MV-4-11 (cell line): Measurements from ENCODE around the gene PSME3IP1.

Source experiments
- DNase-seq: peaks from one replicate; lab custom pipeline; 2025; lab: John Stamatoyannopoulos, UW

PSME3IP1 gene

GRCh38 chr16:57144027-57144426 is 41.8 kb downstream of the PSME3IP1 start:
- DNase-seq, result no peak

DNA sequence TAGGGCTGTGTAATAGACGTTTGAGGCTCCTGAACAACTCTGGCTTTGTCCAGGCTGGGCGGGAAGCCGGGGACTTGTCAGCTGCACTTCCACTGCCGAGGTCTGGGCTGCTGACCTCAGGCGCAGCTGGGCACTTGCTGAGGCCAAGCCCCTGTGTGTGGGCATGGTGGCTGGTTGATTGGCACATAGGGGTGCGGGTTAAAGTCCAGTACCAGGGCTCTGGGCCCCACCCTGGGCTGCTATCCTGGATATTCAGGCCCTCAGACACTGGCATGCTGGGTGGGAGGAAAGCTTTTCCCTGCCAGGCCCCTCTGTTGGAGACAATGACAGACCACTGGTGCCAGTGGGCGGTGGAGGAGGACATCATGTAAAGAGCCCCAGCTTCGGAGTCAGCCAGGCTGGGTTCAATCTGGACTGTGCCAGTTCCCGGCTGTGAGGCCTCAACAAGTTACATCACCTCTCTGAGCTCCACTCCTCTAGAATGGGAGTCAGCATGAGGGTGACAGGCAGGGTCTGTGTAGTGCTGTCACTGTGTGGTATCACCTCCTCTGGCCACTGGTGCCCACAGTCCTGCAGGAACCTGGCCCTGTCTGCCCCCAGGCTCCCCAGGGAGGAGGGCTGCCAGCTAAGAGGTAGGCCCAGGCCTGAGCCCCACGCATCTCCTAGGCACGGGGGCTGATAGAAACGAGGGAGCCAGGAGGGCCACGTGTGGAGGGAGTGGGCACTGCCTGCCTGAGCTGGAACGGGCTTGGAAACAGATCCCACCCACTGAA is 42.5 kb downstream of the PSME3IP1 start:
- no peak for DNase-seq

- peak; percentile 7 for DNase-seq
Measured at GRCh38 chr16:57141822-57142631, 43.8 kb downstream of the PSME3IP1 start.

DNA sequence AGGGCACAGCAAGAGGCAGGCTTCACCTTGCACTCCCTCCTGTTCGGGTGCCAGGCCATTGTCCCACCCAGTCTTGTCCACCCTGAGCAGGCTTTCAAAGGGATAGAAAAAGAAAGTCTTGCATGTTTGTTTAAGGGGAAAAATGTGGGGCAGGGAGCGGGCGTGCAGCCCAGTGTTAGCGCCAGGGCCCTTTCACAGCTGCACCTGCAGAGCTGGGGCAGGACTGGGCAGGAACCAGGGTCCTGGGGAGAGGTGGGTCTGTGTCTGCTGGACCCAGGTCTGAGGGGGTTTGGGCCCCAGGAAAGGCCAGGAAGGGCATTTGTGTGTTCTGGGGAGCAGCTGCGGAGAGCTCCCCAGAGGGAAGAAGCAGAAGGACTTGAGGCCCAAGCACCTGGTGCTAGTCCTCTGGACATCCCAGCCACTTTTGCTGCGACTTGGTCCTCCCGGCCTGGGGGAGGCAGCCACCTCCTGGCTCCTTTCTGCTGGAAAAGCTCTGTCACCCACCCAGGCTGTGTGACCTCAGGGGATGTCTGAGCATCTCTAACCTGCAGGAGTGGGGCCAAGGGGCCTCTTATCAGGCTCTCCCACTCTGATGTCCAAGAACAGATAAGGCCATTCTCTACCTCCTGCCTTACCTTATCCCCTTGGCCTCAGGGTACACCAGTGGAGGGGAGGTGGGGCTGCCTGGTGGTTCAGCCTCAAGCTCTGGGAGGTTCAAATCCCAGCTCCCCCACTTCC is 44.7 kb downstream of the PSME3IP1 start:
- no peak for DNase-seq

GRCh38 chr16:57138281-57138935 is 47.4 kb downstream of the PSME3IP1 start:
- no peak for DNase-seq

DNA sequence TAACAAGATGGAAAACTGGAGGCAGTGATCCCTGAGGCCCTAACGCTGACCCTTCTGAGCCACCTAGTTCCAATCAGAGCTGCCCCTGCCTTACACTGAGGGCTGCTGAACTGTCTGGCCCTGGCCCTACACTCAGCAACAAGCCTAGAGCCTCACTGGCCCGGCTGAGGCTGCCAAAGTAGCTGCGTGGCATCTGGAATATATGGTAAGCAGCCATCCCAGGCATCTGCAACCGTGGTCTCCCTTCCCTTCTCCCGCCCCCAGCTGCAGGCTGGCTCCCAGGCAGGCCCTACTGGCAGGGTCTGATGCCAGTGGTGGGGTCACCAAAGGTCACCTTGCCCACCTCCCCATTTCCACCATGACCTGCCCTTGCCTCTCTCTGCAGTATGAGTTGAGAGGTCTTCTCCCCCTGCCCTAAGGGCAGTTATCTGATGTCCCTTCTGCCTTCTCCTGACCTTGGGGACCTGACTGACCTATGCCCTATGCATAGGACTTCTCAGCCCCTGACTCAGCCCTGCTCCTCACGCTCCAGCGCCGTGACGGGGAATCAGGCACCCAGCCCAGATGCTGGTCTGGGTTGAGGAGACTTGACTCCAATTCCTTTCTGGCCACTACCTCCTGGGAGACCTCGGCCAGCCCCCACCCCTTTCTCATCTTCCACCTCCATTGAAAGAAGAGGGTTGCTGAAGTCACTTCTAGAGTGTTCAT is 48.1 kb downstream of the PSME3IP1 start:
- DNase-seq, result no peak

DNA sequence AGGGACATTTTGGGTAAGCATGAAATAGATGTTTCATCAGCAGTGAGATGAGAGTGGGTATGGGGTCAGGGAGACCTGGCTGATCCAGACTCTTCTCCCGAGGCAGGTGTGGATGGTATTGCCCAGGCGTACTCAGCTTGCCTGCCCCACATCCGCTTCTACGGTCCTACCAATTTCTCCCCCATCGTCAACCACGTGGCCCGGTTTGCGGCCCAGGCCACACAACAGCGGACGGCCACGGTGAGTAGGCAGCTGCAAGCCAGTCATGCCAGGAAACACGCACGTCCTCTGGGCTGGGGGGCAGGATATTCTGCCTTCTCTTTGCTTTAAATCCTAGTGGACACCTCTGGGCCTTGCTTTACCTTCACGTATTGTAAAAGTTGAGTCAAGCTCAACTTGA is 48.8 kb downstream of the PSME3IP1 start:
- DNase-seq, result no peak

GRCh38 chr16:57134982-57135381 is 50.9 kb downstream of the PSME3IP1 start:
- DNase-seq, result no peak

- DNase-seq, result no peak
Measured at GRCh38 chr16:57133886-57134285, 52.0 kb downstream of the PSME3IP1 start.

- no peak for DNase-seq
Measured at GRCh38 chr16:57133031-57133430, 52.8 kb downstream of the PSME3IP1 start.

GRCh38 chr16:57132470-57132869 is 53.4 kb downstream of the PSME3IP1 start:
- peak; percentile 32 for DNase-seq

DNA sequence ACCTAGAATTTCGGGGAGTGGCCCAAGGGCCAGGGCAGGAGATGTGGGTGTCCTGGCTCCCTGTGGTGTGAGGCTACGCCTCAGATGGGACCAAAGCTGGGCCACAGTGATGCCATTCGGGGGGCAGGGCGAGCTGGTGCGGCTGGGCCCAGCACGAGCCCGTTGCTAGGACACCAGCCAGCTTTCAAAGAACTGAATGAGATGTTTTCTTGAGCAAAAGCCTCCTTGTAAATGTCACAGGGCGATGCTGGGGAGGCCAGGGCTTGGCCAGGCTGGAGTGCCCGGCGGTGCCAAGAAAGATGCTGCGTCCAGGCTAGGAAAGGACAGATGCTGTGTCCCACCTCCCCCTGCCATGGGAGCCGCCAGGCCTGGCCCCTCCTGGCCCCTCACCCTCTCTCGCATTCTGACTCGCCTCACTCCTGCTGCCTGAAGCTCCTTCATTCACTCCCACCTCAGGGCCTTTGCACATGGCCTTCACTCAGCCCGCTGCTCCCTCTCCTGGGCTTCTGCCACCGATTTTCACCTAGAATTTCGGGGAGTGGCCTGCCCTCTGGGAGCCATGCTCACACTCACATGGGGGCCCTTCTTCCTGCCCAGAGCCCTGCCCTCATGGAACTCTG is 54.4 kb downstream of the PSME3IP1 start:
- DNase-seq, result no peak

DNA sequence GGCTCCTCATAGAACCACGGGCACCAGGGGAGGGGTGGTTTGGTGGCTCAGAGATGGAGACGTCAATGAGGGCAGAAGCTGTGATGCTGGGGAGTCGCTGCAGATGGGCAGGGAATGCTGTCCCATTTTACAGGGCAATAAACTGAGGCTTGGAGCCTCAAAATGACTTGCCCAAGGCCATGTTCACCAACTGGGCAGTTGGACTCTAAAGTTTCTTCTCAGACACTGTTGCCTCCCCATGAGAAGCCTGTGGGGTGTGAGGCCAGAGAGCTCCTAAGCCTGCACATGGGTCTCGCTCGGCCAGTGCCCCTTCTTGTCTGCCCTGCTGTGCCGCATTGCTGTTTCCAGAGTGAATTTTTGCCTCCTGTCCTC is 54.9 kb downstream of the PSME3IP1 start:
- no peak for DNase-seq

- DNase-seq, result no peak
Measured at GRCh38 chr16:57128771-57129389, 57.0 kb downstream of the PSME3IP1 start.

GRCh38 chr16:57127836-57128235 is 58.0 kb downstream of the PSME3IP1 start:
- DNase-seq, result no peak

GRCh38 chr16:57127037-57127763 is 58.6 kb downstream of the PSME3IP1 start:
- DNase-seq, result no peak

DNA sequence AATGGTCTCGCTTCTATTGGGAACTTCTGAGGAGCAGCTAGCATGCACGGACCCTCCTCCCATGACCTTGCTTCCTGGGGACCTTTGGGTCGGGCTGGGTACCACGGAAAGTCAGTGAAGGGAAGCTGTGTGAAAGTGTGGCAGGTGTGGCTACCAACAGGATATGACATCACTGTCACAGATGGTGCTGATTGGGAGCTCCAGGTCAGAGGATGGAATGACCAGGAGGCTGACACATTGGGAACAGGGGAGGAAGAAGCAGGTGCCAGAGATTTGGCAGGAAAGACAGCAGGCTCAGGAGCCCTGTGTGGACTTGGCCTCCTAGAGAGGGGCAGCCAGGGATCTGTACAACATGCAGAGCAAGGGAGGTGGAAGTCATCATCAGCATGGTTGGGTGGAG is 59.4 kb downstream of the PSME3IP1 start:
- no peak for DNase-seq

- no peak for DNase-seq
Measured at GRCh38 chr16:57125969-57126368, 59.9 kb downstream of the PSME3IP1 start.

GRCh38 chr16:57125376-57125775 is 60.5 kb downstream of the PSME3IP1 start:
- no peak for DNase-seq
